Measurements from ENCODE around the gene PFDN2. TPM values are rescaled to one million over a fixed set of nuclear protein-coding genes. Genes with fewer than 3 reads are reported as not detected.

PFDN2 gene
- polyA plus RNA-seq, 1 donor, result 61.2 TPM

DNA sequence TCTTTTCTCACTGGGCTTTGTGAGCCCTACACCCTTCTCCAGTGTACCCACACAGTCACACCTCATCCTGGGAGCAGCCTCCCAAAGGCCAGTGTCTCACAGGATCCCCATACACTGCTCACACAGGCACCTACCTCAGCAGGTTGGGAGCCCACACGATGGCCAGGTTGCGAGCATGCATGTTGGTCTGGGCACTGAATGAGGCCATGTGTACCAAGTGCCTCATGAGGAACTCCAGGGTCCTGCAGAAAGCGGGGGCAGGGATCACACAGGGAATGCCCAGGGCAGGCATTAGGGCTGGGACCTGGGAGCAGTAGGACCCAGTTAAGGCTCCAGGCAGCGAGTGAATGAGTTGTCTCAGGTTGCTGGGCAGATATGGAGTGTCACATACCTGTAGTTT is 63.6 kb downstream of the PFDN2 start:
- no peak for DNase-seq

DNA sequence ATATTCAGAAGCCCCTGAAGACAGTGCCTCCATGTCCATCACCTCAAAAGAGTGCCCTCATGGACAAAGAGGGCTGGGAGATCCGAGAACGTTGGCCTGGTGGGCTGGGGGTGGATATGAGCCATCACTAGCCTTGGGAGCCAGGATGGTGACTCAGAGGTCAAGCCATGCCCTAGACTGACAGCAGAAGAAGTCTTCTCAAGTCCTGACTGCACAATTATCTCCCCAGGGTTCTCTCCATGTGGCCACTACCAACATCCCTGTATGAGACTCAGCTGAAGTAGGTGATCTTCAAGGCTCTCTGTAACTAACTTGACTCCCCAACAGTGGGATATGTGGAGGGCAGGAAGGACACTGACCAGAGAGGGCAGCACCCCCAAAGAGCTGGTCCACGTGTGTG is 64.9 kb downstream of the PFDN2 start:
- no peak for DNase-seq

DNA sequence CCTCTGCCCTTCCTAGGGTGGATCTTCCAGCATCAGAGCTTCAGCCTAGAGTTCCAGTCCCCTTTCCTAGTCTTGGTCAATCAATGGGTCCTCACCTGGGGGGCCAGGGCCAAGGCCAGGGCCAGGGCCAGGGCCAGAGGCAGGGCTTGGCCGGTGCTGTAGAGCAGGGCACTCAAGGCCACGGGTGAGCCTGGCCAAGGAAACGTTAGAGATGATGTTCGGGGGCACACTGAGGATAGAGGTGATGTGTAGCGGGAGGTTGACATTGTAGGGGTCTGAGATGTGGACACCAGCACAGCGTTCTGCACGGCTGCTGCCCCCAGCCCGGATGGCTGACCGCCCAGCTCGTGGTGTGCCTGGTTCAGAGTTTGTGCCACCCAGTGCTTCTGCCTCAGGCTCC is 66.6 kb downstream of the PFDN2 start:
- DNase-seq, result no peak

Other genes starting within 250 kb of the PFDN2 start
- 1.6 TPM for gene ITLN1, start 232.9 kb downstream of the PFDN2 start, polyA plus RNA-seq (ENCODE audit: insufficient read length)
- gene ITLN2, start 163.2 kb downstream of the PFDN2 start, polyA plus RNA-seq (ENCODE audit: insufficient read length), result not detected
- 97.2 TPM for gene F11R, start 96.9 kb downstream of the PFDN2 start, polyA plus RNA-seq (ENCODE audit: insufficient read length)
- gene TSTD1, start 79.1 kb downstream of the PFDN2 start, polyA plus RNA-seq (ENCODE audit: insufficient read length), result 44.4 TPM
- 67.9 TPM for gene USF1, start 72.1 kb downstream of the PFDN2 start, polyA plus RNA-seq (ENCODE audit: insufficient read length)
- gene ARHGAP30, start 48.1 kb downstream of the PFDN2 start, polyA plus RNA-seq (ENCODE audit: insufficient read length), result 2.2 TPM
- gene NECTIN4, start 28.5 kb downstream of the PFDN2 start, polyA plus RNA-seq (ENCODE audit: insufficient read length), result 4.0 TPM
- gene KLHDC9, start 19.7 kb downstream of the PFDN2 start, polyA plus RNA-seq (ENCODE audit: insufficient read length), result 15.0 TPM
- gene NIT1, start 68 bp upstream of the PFDN2 start, polyA plus RNA-seq (ENCODE audit: insufficient read length), result 50.5 TPM
- gene DEDD, start 14.6 kb upstream of the PFDN2 start, polyA plus RNA-seq (ENCODE audit: insufficient read length), result 57.2 TPM
- 142 TPM for gene UFC1, start 35.9 kb upstream of the PFDN2 start, polyA plus RNA-seq (ENCODE audit: insufficient read length)
- gene USP21, start 41.5 kb upstream of the PFDN2 start, polyA plus RNA-seq (ENCODE audit: insufficient read length), result 58.3 TPM
- gene PPOX, start 48.4 kb upstream of the PFDN2 start, polyA plus RNA-seq (ENCODE audit: insufficient read length), result 46.6 TPM
- gene B4GALT3, start 59.5 kb upstream of the PFDN2 start, polyA plus RNA-seq (ENCODE audit: insufficient read length), result 36.8 TPM
- 1.4 TPM for gene ADAMTS4, start 81.0 kb upstream of the PFDN2 start, polyA plus RNA-seq (ENCODE audit: insufficient read length)
- gene NDUFS2, start 84.3 kb upstream of the PFDN2 start, polyA plus RNA-seq (ENCODE audit: insufficient read length), result 211 TPM
- 10.8 TPM for gene FCER1G, start 97.3 kb upstream of the PFDN2 start, polyA plus RNA-seq (ENCODE audit: insufficient read length)
- not detected for gene APOA2, start 105.6 kb upstream of the PFDN2 start, polyA plus RNA-seq (ENCODE audit: insufficient read length)
- gene TOMM40L, start 108.0 kb upstream of the PFDN2 start, polyA plus RNA-seq (ENCODE audit: insufficient read length), result 14.4 TPM
- 3.6 TPM for gene NR1I3, start 120.2 kb upstream of the PFDN2 start, polyA plus RNA-seq (ENCODE audit: insufficient read length)
- 1.2 TPM for gene PCP4L1, start 140.7 kb upstream of the PFDN2 start, polyA plus RNA-seq (ENCODE audit: insufficient read length)
- gene MPZ, start 191.9 kb upstream of the PFDN2 start, polyA plus RNA-seq (ENCODE audit: insufficient read length), result 3.5 TPM
- 272 TPM for gene SDHC, start 196.3 kb upstream of the PFDN2 start, polyA plus RNA-seq (ENCODE audit: insufficient read length)
- gene CFAP126, start 249.8 kb upstream of the PFDN2 start, polyA plus RNA-seq (ENCODE audit: insufficient read length), result 15.2 TPM